Fibroblast of lung (primary cell): ENCODE data around the gene LRRC75B.

Experiments used
- CTCF ChIP-seq, 2 donors: IDR thresholded peaks in 1 of 2; conservative IDR thresholded peaks in 1 of 2; 1 replicate in 1 of 2; 2 replicates in 1 of 2; pipeline ENCODE4 v1.5.1; 2011 to 2012; ENCODE audit warnings: low read length in 2 of 2, control low read depth in 1 of 2, inconsistent platforms in 1 of 2, low read depth in 1 of 2, mild to moderate bottlenecking in 1 of 2
- EZH2 ChIP-seq: IDR thresholded peaks from 2 replicates; pipeline ENCODE4 v1.5.1; 2012; ENCODE audit warnings: low read length, control low read depth, mild to moderate bottlenecking; ENCODE audit errors: missing control alignments

DNA sequence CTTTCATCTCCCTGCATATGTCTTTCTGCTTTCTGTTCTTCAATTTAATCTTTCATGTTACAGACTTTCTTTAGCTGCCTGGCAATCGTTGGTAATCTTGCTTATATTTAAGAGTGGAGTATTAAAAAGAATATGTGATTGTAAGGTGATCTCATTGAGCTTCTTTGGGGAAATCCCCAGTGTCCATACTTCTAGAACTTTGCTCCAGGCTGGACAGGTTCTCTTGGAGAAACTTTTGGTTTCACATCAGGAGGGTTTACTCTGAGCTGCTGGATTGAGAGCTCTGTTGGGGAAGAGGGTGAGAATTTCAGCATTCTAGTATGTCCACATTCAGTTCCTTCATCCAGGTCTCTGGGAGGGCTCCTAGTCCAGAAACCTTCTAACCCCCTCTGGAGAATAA is 16.1 kb downstream of the LRRC75B start:
- TF ChIP-seq CTCF (conservative IDR thresholded peaks at IDR 0.05 in 1 of 2, IDR thresholded peaks at IDR 0.05 in 1 of 2; ENCODE audit: low read depth in 1 of 2, low read length in 2 of 2) (no peak), EZH2 (no peak)
